ENCODE results near the gene ADD1.

DNA sequence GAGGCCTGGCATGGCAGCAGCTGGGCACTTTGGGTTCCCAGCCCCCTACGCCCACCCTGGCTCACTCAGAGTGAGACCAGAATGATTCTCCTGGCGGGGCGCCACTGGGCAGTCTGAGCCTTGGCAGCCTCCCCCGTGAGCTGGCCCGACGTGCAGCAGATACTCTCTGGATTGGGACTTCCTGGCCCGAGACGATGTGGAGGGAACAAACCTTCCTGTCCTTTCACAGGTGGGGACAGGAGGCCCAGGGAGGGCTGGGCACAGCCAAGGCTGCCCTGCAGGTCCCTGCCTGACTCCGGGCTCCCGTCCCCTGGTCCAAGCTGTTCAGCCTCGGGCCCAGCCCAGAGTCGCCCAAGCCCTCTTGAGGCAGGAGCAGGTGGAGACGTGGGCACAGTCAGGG is 17.9 kb upstream of the ADD1 start:
- TF ChIP-seq, protein P1, sequence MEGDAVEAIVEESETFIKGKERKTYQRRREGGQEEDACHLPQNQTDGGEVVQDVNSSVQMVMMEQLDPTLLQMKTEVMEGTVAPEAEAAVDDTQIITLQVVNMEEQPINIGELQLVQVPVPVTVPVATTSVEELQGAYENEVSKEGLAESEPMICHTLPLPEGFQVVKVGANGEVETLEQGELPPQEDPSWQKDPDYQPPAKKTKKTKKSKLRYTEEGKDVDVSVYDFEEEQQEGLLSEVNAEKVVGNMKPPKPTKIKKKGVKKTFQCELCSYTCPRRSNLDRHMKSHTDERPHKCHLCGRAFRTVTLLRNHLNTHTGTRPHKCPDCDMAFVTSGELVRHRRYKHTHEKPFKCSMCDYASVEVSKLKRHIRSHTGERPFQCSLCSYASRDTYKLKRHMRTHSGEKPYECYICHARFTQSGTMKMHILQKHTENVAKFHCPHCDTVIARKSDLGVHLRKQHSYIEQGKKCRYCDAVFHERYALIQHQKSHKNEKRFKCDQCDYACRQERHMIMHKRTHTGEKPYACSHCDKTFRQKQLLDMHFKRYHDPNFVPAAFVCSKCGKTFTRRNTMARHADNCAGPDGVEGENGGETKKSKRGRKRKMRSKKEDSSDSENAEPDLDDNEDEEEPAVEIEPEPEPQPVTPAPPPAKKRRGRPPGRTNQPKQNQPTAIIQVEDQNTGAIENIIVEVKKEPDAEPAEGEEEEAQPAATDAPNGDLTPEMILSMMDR (IDR thresholded peaks at IDR 0.05): no peak
- no peak for TF ChIP-seq EZH2 (IDR thresholded peaks at IDR 0.05; ENCODE audit: borderline replicate concordance, insufficient read depth, low read depth, low read length, poor library complexity, severe bottlenecking)
